HepG2 (cell line): ENCODE measurements around the gene SERINC4. TPM values are rescaled to one million over a fixed set of nuclear protein-coding genes. Genes with fewer than 3 reads are reported as not detected.

ENCODE experiments used
- ARID2 ChIP-seq: sonication (generic); formaldehyde crosslinking; IDR thresholded peaks from 2 replicates; pipeline ENCODE4 v1.8.1; 2022; ENCODE audit warnings: mild to moderate bottlenecking, missing genetic modification reagents, borderline replicate concordance
- CENPT ChIP-seq: sonication (generic); formaldehyde crosslinking; IDR thresholded peaks from 2 replicates; pipeline ENCODE4 v1.8.0; 2022; ENCODE audit warnings: low read depth, mild to moderate bottlenecking, moderate library complexity, missing genetic modification reagents
- FOSL1 ChIP-seq: sonication (generic); formaldehyde crosslinking; IDR thresholded peaks from 2 replicates; pipeline ENCODE4 v1.9.0; 2021; ENCODE audit warnings: missing genetic modification reagents, borderline replicate concordance
- GATA4 ChIP-seq: sonication (generic); IDR thresholded peaks from 2 replicates; pipeline ENCODE4 v1.6.1; 2016; ENCODE audit warnings: antibody characterized with exemption, low read depth, borderline replicate concordance
- HOXA7 ChIP-seq: sonication (generic); formaldehyde crosslinking; IDR thresholded peaks from 2 replicates; pipeline ENCODE4 v1.8.1; 2022; ENCODE audit warnings: mild to moderate bottlenecking, missing genetic modification reagents, moderate library complexity
- SALL2 ChIP-seq: sonication (generic); formaldehyde crosslinking; IDR thresholded peaks from 2 replicates; pipeline ENCODE4 v1.8.1; 2023; ENCODE audit warnings: mild to moderate bottlenecking, missing genetic modification reagents, inconsistent platforms
- TCF12 ChIP-seq, 2 experiments: fragments of 450-650 bp in 1 of 2; sonication (generic) in 1 of 2; formaldehyde crosslinking in 1 of 2; IDR thresholded peaks; 2 replicates each; pipeline versions ENCODE4 v1.6.1 to v1.8.0; 2017 to 2022; ENCODE audit warnings: antibody characterized with exemption in 1 of 2, mild to moderate bottlenecking in 1 of 2, missing genetic modification reagents in 1 of 2, moderate library complexity in 1 of 2
- TCF7 ChIP-seq: sonication (generic); IDR thresholded peaks from 2 replicates; pipeline ENCODE4 v1.6.1; 2016; ENCODE audit warnings: antibody characterized with exemption, low read depth
- ZNF136 ChIP-seq: sonication (generic); formaldehyde crosslinking; IDR thresholded peaks from 2 replicates; pipeline ENCODE4 v1.8.1; 2022; ENCODE audit warnings: low read depth, mild to moderate bottlenecking, moderate library complexity, missing genetic modification reagents
- ZNF30 ChIP-seq: sonication (generic); formaldehyde crosslinking; IDR thresholded peaks from 2 replicates; pipeline ENCODE4 v1.5.0; 2020; ENCODE audit warnings: mild to moderate bottlenecking, missing genetic modification reagents
- ZNF382 ChIP-seq: sonication (generic); formaldehyde crosslinking; IDR thresholded peaks from 2 replicates; pipeline ENCODE4 v1.5.0; 2020; ENCODE audit warnings: missing genetic modification reagents, mild to moderate bottlenecking, borderline replicate concordance
- ZNF589 ChIP-seq: sonication (generic); formaldehyde crosslinking; conservative IDR thresholded peaks from 2 replicates; pipeline ENCODE4 v1.8.0; 2022; ENCODE audit warnings: mild to moderate bottlenecking, moderate library complexity, missing genetic modification reagents
- ZNF607 ChIP-seq: sonication (generic); formaldehyde crosslinking; IDR thresholded peaks from 2 replicates; pipeline ENCODE4 v1.5.1; 2020; ENCODE audit warnings: missing genetic modification reagents, mild to moderate bottlenecking, borderline replicate concordance
- polyA plus RNA-seq, 8 experiments: library from polyadenylated mRNA; depleted of rRNA in 3 of 8; stranded (reverse) in 7 of 8; unstranded in 1 of 8; fragments of >200 nt; fragmentation: Illumina TruSeq in 4 of 8; extraction: Trizol in 4 of 8; gene quantifications; 2 replicates each; pipeline versions ENCODE4 v1.2.1 to v1.2.3, GENCODE V29; 2011 to 2016; ENCODE audit warnings: low read depth in 4 of 8, missing spikeins in 1 of 8, mixed read lengths in 1 of 8; ENCODE audit not compliant: insufficient read depth in 1 of 8
- total RNA-seq, 5 experiments: library from RNA; depleted of rRNA; stranded (reverse); fragments of >200 nt; fragmentation: Illumina TruSeq; extraction: Trizol; gene quantifications; 2 replicates each; pipeline ENCODE4 v1.2.3, GENCODE V29; 2016; ENCODE audit warnings: low read depth in 1 of 5
- TF ChIP-seq, protein P1 (sequence below): sonication (generic); formaldehyde crosslinking; IDR thresholded peaks from one replicate; pipeline ENCODE4 v1.5.1; 2020; ENCODE audit warnings: mild to moderate bottlenecking, missing genetic modification reagents; ENCODE audit errors: not compliant biosample characterization
- TF ChIP-seq, protein P2 (sequence below), 2 experiments: sonication (generic) in 1 of 2; formaldehyde crosslinking in 1 of 2; IDR thresholded peaks; 2 replicates each; pipeline versions ENCODE4 v1.4.0 to v1.6.1; 2018 to 2020; ENCODE audit warnings: missing genetic modification reagents in 2 of 2, borderline replicate concordance in 1 of 2, low read depth in 1 of 2, mild to moderate bottlenecking in 1 of 2, missing biosample characterization in 1 of 2
- TF ChIP-seq, protein P3 (sequence below): sonication (generic); formaldehyde crosslinking; IDR thresholded peaks from 2 replicates; pipeline ENCODE4 v1.4.0; 2020; ENCODE audit warnings: mild to moderate bottlenecking, missing genetic modification reagents

Gene SERINC4
- total and polyA plus RNA-seq, 2 of the 13 experiments (the other 11 are each of a cell fraction or from before 2014, with no cell fraction given) = not detected

DNA sequence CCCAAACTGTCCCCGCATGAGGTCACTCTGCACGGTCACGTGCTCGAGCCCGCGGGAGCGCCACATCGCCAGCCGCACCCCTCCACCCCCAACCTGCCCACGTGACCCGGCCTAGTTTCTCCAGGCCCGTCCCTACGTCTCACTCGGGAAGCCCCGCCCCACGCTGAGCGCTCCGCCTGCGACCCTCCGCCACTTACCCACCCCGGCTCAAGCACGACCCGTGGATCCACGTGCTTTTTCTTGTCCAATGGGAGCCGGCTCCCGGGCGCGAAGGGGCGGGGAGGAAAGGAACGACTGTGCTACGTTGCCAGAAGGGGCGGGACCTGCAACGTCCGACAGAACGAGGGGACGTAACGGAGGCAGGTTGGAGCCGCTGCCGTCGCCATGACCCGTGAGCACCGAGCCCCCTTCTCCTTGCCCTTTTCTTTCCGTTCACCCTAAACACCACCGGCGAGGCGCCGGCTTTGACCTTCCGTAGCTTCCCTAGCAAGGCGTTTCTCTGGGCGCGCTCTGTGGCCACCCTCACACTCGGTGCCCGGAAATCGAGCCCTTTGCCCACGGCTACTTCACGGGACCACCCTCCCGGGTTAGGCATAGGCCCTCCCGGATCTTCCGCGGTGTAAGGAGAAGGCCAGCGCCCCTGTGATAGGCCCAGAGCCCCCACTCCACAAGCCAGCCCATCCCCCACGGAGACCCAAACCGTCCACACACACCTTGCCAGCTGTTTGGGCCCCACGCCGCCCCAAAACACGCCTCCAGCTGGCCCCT lies 7.8 kb downstream of the SERINC4 start, which contains the start of gene SERF2 (continued):
- TF ChIP-seq ZNF607 (peak; percentile 48; the same call in 1 of the 2 replicates), HOXA7 (CRISPR knock-in tag) (no peak), ZNF589 (no peak), ZNF382 (no peak), ZNF136 (CRISPR knock-in tag) (no peak), ARID2 (CRISPR knock-in tag) (no peak), SALL2 (CRISPR knock-in tag) (peak; percentile 65; the same call in 1 of the 2 replicates), GATA4 (0 out of 2 replicates have a peak, but pooled peaks have one; percentile 33), TCF7 (no peak), TCF12 (IDR thresholded peaks at IDR 0.05) (no peak), TCF12 (CRISPR knock-in tag; IDR thresholded peaks at IDR 0.05) (no peak), FOSL1 (CRISPR knock-in tag) (no peak), ZNF30 (CRISPR knock-in tag) (no peak), CENPT (CRISPR knock-in tag) (peak; percentile 44; the same call in 1 of the 2 replicates)
- TF ChIP-seq, protein P1, sequence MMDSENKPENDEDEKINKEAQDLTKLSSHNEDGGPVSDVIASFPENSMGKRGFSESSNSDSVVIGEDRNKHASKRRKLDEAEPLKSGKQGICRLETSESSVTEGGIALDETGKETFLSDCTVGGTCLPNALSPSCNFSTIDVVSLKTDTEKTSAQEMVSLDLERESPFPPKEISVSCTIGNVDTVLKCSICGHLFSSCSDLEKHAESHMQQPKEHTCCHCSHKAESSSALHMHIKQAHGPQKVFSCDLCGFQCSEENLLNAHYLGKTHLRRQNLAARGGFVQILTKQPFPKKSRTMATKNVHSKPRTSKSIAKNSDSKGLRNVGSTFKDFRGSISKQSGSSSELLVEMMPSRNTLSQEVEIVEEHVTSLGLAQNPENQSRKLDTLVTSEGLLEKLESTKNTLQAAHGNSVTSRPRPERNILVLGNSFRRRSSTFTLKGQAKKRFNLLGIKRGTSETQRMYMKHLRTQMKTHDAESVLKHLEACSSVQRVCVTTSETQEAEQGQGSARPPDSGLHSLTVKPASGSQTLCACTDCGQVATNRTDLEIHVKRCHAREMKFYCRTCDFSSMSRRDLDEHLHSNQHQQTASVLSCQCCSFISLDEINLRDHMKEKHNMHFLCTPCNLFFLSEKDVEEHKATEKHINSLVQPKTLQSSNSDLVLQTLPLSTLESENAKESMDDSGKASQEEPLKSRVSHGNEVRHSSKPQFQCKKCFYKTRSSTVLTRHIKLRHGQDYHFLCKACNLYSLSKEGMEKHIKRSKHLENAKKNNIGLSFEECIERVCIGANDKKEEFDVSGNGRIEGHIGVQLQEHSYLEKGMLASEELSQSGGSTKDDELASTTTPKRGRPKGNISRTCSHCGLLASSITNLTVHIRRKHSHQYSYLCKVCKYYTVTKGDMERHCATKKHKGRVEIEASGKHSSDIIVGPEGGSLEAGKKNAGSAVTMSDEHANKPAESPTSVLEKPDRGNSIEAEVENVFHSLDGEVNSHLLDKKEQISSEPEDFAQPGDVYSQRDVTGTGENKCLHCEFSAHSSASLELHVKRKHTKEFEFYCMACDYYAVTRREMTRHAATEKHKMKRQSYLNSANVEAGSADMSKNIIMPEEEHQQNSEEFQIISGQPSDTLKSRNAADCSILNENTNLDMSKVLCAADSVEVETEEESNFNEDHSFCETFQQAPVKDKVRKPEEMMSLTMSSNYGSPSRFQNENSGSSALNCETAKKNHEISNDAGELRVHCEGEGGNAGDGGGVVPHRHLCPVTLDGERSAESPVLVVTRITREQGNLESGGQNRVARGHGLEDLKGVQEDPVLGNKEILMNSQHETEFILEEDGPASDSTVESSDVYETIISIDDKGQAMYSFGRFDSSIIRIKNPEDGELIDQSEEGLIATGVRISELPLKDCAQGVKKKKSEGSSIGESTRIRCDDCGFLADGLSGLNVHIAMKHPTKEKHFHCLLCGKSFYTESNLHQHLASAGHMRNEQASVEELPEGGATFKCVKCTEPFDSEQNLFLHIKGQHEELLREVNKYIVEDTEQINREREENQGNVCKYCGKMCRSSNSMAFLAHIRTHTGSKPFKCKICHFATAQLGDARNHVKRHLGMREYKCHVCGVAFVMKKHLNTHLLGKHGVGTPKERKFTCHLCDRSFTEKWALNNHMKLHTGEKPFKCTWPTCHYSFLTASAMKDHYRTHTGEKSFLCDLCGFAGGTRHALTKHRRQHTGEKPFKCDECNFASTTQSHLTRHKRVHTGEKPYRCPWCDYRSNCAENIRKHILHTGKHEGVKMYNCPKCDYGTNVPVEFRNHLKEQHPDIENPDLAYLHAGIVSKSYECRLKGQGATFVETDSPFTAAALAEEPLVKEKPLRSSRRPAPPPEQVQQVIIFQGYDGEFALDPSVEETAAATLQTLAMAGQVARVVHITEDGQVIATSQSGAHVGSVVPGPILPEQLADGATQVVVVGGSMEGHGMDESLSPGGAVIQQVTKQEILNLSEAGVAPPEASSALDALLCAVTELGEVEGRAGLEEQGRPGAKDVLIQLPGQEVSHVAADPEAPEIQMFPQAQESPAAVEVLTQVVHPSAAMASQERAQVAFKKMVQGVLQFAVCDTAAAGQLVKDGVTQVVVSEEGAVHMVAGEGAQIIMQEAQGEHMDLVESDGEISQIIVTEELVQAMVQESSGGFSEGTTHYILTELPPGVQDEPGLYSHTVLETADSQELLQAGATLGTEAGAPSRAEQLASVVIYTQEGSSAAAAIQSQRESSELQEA = no peak
- TF ChIP-seq, protein P2, sequence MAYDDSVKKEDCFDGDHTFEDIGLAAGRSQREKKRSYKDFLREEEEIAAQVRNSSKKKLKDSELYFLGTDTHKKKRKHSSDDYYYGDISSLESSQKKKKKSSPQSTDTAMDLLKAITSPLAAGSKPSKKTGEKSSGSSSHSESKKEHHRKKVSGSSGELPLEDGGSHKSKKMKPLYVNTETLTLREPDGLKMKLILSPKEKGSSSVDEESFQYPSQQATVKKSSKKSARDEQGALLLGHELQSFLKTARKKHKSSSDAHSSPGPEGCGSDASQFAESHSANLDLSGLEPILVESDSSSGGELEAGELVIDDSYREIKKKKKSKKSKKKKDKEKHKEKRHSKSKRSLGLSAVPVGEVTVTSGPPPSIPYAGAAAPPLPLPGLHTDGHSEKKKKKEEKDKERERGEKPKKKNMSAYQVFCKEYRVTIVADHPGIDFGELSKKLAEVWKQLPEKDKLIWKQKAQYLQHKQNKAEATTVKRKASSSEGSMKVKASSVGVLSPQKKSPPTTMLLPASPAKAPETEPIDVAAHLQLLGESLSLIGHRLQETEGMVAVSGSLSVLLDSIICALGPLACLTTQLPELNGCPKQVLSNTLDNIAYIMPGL (CRISPR knock-in tag; IDR thresholded peaks at IDR 0.05; ENCODE audit: borderline replicate concordance in 1 of 2, low read depth in 1 of 2) = peak; percentile 69 to 72
- TF ChIP-seq, protein P3, sequence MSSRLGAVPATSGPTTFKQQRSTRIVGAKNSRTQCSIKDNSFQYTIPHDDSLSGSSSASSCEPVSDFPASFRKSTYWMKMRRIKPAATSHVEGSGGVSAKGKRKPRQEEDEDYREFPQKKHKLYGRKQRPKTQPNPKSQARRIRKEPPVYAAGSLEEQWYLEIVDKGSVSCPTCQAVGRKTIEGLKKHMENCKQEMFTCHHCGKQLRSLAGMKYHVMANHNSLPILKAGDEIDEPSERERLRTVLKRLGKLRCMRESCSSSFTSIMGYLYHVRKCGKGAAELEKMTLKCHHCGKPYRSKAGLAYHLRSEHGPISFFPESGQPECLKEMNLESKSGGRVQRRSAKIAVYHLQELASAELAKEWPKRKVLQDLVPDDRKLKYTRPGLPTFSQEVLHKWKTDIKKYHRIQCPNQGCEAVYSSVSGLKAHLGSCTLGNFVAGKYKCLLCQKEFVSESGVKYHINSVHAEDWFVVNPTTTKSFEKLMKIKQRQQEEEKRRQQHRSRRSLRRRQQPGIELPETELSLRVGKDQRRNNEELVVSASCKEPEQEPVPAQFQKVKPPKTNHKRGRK = 0 out of 2 replicates have a peak, but pooled peaks have one; percentile 34
